T-helper 17 cell (primary cell): ENCODE data around the gene MARK2. TPM values are rescaled to one million over a fixed set of nuclear protein-coding genes. Genes with fewer than 3 reads are reported as not detected.

ENCODE experiments used
- ATAC-seq: fragments of 150-1000 bp; cut with Tn5 transposase; 2 replicates; pipeline ENCODE4 v1.10.0; 2021; ENCODE audit warnings: mild to moderate bottlenecking, moderate library complexity
- DNase-seq, 3 donors: peaks; one replicate each; pipeline versions ENCODE4 v3.0.0 to v3.0.0-alpha.2; 2020 to 2021
- H3K9me3 ChIP-seq: one replicate; pipeline ENCODE4 v1.7.0; 2013; ENCODE audit warnings: low read length, mild to moderate bottlenecking; ENCODE audit not compliant: control insufficient read depth, poor library complexity, severe bottlenecking
- H3K27ac Mint-ChIP-seq: one replicate; pipeline ENCODE4 v1.8.0; 2022; ENCODE audit warnings: mild to moderate bottlenecking, moderate library complexity, mixed read lengths
- H3K27me3 Mint-ChIP-seq: one replicate; pipeline ENCODE4 v1.8.0; 2022; ENCODE audit warnings: mixed read lengths
- H3K36me3 Mint-ChIP-seq: one replicate; pipeline ENCODE4 v1.8.0; 2022; ENCODE audit warnings: low read depth, mixed read lengths
- H3K4me1 Mint-ChIP-seq: one replicate; pipeline ENCODE4 v1.8.0; 2022; ENCODE audit warnings: mild to moderate bottlenecking, mixed read lengths
- H3K4me3 Mint-ChIP-seq: one replicate; pipeline ENCODE4 v1.8.0; 2022; ENCODE audit warnings: mild to moderate bottlenecking, moderate library complexity, mixed read lengths
- total RNA-seq, 4 donors: library from RNA in 2 of 4; stranded (reverse) in 2 of 4; gene quantifications; one replicate each; pipeline ENCODE4 v1.2.3 and lab custom pipeline; 2022 to 2026

MARK2 gene
- total RNA-seq, 2 donors from 2014 or later, result 44.6 to 53.5 TPM

- H3K9me3 ChIP-seq, result no peaks in the 10 kb centered on the region
- H3K4me1 Mint-ChIP-seq, result peaks cover 7% of the 10 kb centered on the region
- no peak overlapping the region for H3K4me3 Mint-ChIP-seq
- peaks cover 8% of the 10 kb centered on the region for H3K36me3 Mint-ChIP-seq
- H3K27ac Mint-ChIP-seq, result peak overlapping the region; percentile 49
- H3K27me3 Mint-ChIP-seq, result no peaks in the 10 kb centered on the region
- ATAC-seq (no peak), DNase-seq (no peak)
Observed at GRCh38 chr11:63906087-63906486, 67.2 kb downstream of the MARK2 start.

GRCh38 chr11:63906585-63906984 is 67.7 kb downstream of the MARK2 start:
- H3K36me3 Mint-ChIP-seq, result peaks cover 4% of the 10 kb centered on the region
- H3K4me3 Mint-ChIP-seq, result no peak overlapping the region
- peaks cover 5% of the 10 kb centered on the region for H3K4me1 Mint-ChIP-seq
- ATAC-seq, result peak; percentile 70
- H3K27ac Mint-ChIP-seq, result peak overlapping the region; percentile 49
- no peaks in the 10 kb centered on the region for H3K9me3 ChIP-seq
- DNase-seq, result peak; percentile 39 to 50 (median 42)
- no peaks in the 10 kb centered on the region for H3K27me3 Mint-ChIP-seq

- H3K4me3 Mint-ChIP-seq, result no peak overlapping the region
- peaks cover 5% of the 10 kb centered on the region for H3K4me1 Mint-ChIP-seq
- ATAC-seq (no peak), DNase-seq (no peak)
- peaks cover 2% of the 10 kb centered on the region for H3K36me3 Mint-ChIP-seq
- H3K27me3 Mint-ChIP-seq, result no peaks in the 10 kb centered on the region
- H3K27ac Mint-ChIP-seq, result no peak overlapping the region
- no peaks in the 10 kb centered on the region for H3K9me3 ChIP-seq
Observed at GRCh38 chr11:63907063-63907462, 68.2 kb downstream of the MARK2 start.

- Mint-ChIP-seq H3K27me3 (no peaks in the 10 kb centered on the region), H3K36me3 (peaks cover 2% of the 10 kb centered on the region), H3K4me3 (no peak overlapping the region), H3K27ac (no peak overlapping the region), H3K4me1 (peaks cover 8% of the 10 kb centered on the region)
- no peaks in the 10 kb centered on the region for H3K9me3 ChIP-seq
- ATAC-seq, result no peak
- no peak for DNase-seq
Observed at GRCh38 chr11:63907808-63908530, 69.1 kb downstream of the MARK2 start.

- Mint-ChIP-seq H3K4me3 (no peak overlapping the region), H3K36me3 (no peaks in the 10 kb centered on the region), H3K4me1 (peaks cover 8% of the 10 kb centered on the region), H3K27me3 (no peaks in the 10 kb centered on the region), H3K27ac (no peak overlapping the region)
- no peaks in the 10 kb centered on the region for H3K9me3 ChIP-seq
- no peak for ATAC-seq
- DNase-seq, result no peak
Observed at GRCh38 chr11:63908631-63909401, 69.9 kb downstream of the MARK2 start.

- peak overlapping the region; percentile 66 for H3K27ac Mint-ChIP-seq
- H3K36me3 Mint-ChIP-seq, result no peaks in the 10 kb centered on the region
- H3K9me3 ChIP-seq, result no peaks in the 10 kb centered on the region
- peaks cover 10% of the 10 kb centered on the region for H3K4me1 Mint-ChIP-seq
- DNase-seq, result no peak
- no peaks in the 10 kb centered on the region for H3K27me3 Mint-ChIP-seq
- H3K4me3 Mint-ChIP-seq, result no peak overlapping the region
- ATAC-seq, result no peak
Observed at GRCh38 chr11:63909591-63910506, 70.9 kb downstream of the MARK2 start.

- no peaks in the 10 kb centered on the region for H3K9me3 ChIP-seq
- Mint-ChIP-seq H3K4me1 (peaks cover 13% of the 10 kb centered on the region), H3K27ac (peak overlapping the region; percentile 66), H3K36me3 (no peaks in the 10 kb centered on the region), H3K4me3 (no peak overlapping the region), H3K27me3 (no peaks in the 10 kb centered on the region)
- no peak for ATAC-seq
- no peak for DNase-seq
Observed at GRCh38 chr11:63910675-63911074, 71.8 kb downstream of the MARK2 start.

GRCh38 chr11:63911440-63911839 is 72.5 kb downstream of the MARK2 start:
- no peaks in the 10 kb centered on the region for H3K27me3 Mint-ChIP-seq
- no peaks in the 10 kb centered on the region for H3K9me3 ChIP-seq
- DNase-seq (no peak), ATAC-seq (no peak)
- H3K4me1 Mint-ChIP-seq, result peaks cover 13% of the 10 kb centered on the region
- H3K36me3 Mint-ChIP-seq, result no peaks in the 10 kb centered on the region
- no peak overlapping the region for H3K4me3 Mint-ChIP-seq
- H3K27ac Mint-ChIP-seq, result no peak overlapping the region

- Mint-ChIP-seq H3K4me1 (peaks cover 13% of the 10 kb centered on the region), H3K27me3 (no peaks in the 10 kb centered on the region), H3K36me3 (no peaks in the 10 kb centered on the region), H3K4me3 (no peak overlapping the region), H3K27ac (no peak overlapping the region)
- DNase-seq (no peak), ATAC-seq (no peak)
- H3K9me3 ChIP-seq, result no peaks in the 10 kb centered on the region
Observed at GRCh38 chr11:63911876-63912275, 73.0 kb downstream of the MARK2 start.

GRCh38 chr11:63912678-63913077 is 73.8 kb downstream of the MARK2 start:
- no peak for ATAC-seq
- H3K27ac Mint-ChIP-seq, result no peak overlapping the region
- no peak overlapping the region for H3K4me3 Mint-ChIP-seq
- no peak for DNase-seq
- H3K36me3 Mint-ChIP-seq, result no peaks in the 10 kb centered on the region
- H3K4me1 Mint-ChIP-seq, result peaks cover 15% of the 10 kb centered on the region
- no peaks in the 10 kb centered on the region for H3K9me3 ChIP-seq
- H3K27me3 Mint-ChIP-seq, result no peaks in the 10 kb centered on the region

GRCh38 chr11:63913866-63914830 is 75.2 kb downstream of the MARK2 start:
- Mint-ChIP-seq H3K27me3 (no peaks in the 10 kb centered on the region), H3K4me1 (peaks cover 20% of the 10 kb centered on the region), H3K36me3 (no peaks in the 10 kb centered on the region), H3K27ac (no peak overlapping the region), H3K4me3 (no peak overlapping the region)
- DNase-seq (no peak), ATAC-seq (no peak)
- no peaks in the 10 kb centered on the region for H3K9me3 ChIP-seq

GRCh38 chr11:63914896-63915691 is 76.2 kb downstream of the MARK2 start:
- Mint-ChIP-seq H3K36me3 (no peaks in the 10 kb centered on the region), H3K27me3 (no peaks in the 10 kb centered on the region), H3K27ac (no peak overlapping the region), H3K4me3 (peak overlapping the region; percentile 81), H3K4me1 (peaks cover 20% of the 10 kb centered on the region)
- no peaks in the 10 kb centered on the region for H3K9me3 ChIP-seq
- ATAC-seq (no peak), DNase-seq (no peak)
